Esophagus squamous epithelium (tissue), 5 donors: Measurements from ENCODE around the gene NEUROD2. TPM values are rescaled to one million over a fixed set of nuclear protein-coding genes. Genes with fewer than 3 reads are reported as not detected.
A peak's percentile ranks its signal among the peaks of the same experiment; 100 is the strongest.

Experiments used
- DNase-seq: peaks from one replicate; lab custom pipeline; 2025; lab: John Stamatoyannopoulos, UW
- H3K27ac ChIP-seq, 4 donors: fragments of 200-600 bp; sonication (generic); one replicate each; pipeline ENCODE4 v1.5.1; 2016 to 2019; ENCODE audit warnings: mild to moderate bottlenecking in 1 of 4
- H3K27me3 ChIP-seq, 4 donors: fragments of 200-600 bp; sonication (generic); 1 replicate in 3 of 4; 2 replicates in 1 of 4; pipeline versions ENCODE4 v1.5.1 to v1.6.0; 2017 to 2021; ENCODE audit warnings: antibody characterized with exemption in 1 of 4
- H3K36me3 ChIP-seq, 3 donors: fragments of 200-600 bp; sonication (generic); one replicate each; pipeline ENCODE4 v1.5.1; 2016 to 2019
- H3K4me1 ChIP-seq, 3 donors: fragments of 200-600 bp; sonication (generic); one replicate each; pipeline ENCODE4 v1.5.1; 2017 to 2019
- H3K4me3 ChIP-seq, 4 donors: fragments of 200-600 bp; sonication (generic); 1 replicate in 3 of 4; 2 replicates in 1 of 4; pipeline ENCODE4 v1.5.1; 2016 to 2019; ENCODE audit warnings: mild to moderate bottlenecking in 2 of 4, moderate library complexity in 1 of 4
- H3K9me3 ChIP-seq, 3 donors: fragments of 200-600 bp; sonication (generic); one replicate each; pipeline ENCODE4 v1.5.1; 2016 to 2019
- POLR2A ChIP-seq, 4 donors: fragments of 450-650 bp; IDR thresholded peaks; one replicate each; pipeline ENCODE4 v1.6.1; 2017; ENCODE audit warnings: antibody characterized with exemption in 4 of 4, mild to moderate bottlenecking in 4 of 4, moderate library complexity in 3 of 4
- WGBS, 2 donors: methylation state at CpG; one replicate each; pipeline ENCODE4 v1.1.5; 2018; 5-methylcytosine and 5-hydroxymethylcytosine counted together
- intact Hi-C: fragments of 100-400 bp; cut with DNase I; formaldehyde crosslinking; loops from one replicate; pipeline ENCODE4 v1.15.0; 2022
- total RNA-seq, 4 donors: library from RNA; depleted of rRNA; stranded (reverse); fragments of >200 nt; gene quantifications; one replicate each; pipeline ENCODE4 v1.1.0, GENCODE V29; 2016
- TF ChIP-seq, protein P1 (sequence below), 6 experiments: fragments of 450-650 bp in 4 of 6; fragments of 200-600 bp in 2 of 6; sonication (generic) in 2 of 6; IDR thresholded peaks; one replicate each; pipeline ENCODE4 v1.5.1; 2016 to 2019; ENCODE audit warnings: antibody characterized with exemption in 6 of 6, mild to moderate bottlenecking in 4 of 6, moderate library complexity in 4 of 6
- donor health status: DM: yes; HTN: yes; CAD: no.

NEUROD2 gene
- total RNA-seq, 4 donors from 2014 or later, result not detected

DNA sequence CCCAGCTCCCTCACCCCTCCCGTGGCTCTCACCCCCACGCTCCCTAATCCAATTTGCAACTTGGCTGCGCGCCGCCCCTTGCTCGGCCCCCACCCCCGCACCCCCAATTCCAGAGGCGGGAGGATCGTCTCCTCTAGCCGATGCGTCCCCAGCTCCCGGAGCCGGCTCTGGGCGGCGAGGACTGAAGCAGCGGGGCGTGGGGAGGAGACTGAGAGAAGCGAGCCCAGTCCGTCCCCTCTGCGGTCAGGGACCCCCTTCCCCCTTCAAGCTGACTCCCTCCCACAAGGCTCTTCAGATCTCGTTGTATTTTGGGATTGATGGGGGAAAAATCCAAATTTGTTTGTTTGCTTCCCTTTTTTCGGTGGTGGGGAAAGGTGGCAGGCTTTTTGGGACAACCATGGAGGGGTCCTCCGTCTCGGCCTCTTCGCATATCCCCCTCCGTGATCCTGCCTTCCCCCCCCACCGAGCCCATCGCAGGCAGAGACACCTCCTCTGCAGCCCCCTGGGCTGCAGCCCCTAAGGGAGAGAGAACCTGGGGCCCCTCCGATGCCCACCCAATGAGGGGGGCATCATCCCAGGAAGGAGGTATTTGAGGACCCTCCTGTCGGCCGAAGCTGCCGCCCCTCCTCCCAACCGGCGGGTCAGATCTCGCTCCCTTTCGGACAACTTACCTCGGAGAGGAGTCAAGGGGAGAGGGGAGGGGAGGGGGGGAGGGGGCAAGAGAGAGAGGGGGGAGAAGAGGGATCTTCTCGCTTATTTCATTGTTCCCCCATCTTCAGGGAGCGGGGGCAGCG lies 466 bp downstream of the NEUROD2 start:
- Histone ChIP-seq H3K9me3 (no peaks in the 10 kb centered on the region), H3K4me3 (peak overlapping the region in 2 of 4 donors; percentile 24 to 52), H3K4me1 (peaks cover 28 to 55% (median 34%) of the 10 kb centered on the region in 3 donors), H3K27me3 (peaks cover 38 to 100% (median 52%) of the 10 kb centered on the region in 4 donors), H3K27ac (no peak overlapping the region), H3K36me3 (no peaks in the 10 kb centered on the region)
- no peak for TF ChIP-seq POLR2A (IDR thresholded peaks at IDR 0.05)
- TF ChIP-seq, protein P1, sequence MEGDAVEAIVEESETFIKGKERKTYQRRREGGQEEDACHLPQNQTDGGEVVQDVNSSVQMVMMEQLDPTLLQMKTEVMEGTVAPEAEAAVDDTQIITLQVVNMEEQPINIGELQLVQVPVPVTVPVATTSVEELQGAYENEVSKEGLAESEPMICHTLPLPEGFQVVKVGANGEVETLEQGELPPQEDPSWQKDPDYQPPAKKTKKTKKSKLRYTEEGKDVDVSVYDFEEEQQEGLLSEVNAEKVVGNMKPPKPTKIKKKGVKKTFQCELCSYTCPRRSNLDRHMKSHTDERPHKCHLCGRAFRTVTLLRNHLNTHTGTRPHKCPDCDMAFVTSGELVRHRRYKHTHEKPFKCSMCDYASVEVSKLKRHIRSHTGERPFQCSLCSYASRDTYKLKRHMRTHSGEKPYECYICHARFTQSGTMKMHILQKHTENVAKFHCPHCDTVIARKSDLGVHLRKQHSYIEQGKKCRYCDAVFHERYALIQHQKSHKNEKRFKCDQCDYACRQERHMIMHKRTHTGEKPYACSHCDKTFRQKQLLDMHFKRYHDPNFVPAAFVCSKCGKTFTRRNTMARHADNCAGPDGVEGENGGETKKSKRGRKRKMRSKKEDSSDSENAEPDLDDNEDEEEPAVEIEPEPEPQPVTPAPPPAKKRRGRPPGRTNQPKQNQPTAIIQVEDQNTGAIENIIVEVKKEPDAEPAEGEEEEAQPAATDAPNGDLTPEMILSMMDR (IDR thresholded peaks at IDR 0.05), result no peak
- no peak for DNase-seq
- 0 to 4% methylated on average over 2 to 5 of the region's 40 CpGs for WGBS, 2 donors
- intact Hi-C loops, result no loop called here

DNA sequence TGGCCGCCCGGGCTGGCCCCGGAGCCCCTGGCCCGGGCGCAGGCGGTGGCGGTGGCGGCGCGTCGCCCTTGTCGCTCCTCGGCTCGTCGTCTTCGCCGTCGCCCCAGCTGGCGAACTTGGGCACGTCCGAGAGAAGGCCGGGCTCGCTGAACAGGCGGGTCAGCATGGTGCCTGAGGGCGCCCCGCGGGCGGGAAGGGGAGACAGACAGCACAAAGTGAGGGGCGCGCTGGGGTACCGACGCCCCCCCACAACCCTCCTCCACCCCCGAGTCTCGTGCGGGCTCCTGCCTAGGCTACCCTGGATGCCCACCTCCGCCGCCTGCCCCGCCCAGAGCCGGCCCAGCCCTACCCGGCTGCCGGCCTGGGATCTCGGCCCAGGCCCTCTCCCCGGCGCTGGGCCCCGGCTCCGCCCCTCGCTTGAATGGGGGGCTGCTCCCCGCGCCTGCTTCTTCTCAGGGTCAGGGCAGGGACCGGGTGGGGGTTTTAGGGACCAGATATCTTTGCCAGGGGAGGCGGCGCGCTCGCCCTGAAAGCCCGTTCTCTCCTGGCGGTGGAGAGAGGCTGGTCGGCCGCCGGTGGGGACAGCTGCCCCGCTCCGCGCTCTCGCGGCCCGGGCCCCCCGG lies 1.2 kb downstream of the NEUROD2 start:
- no peaks in the 10 kb centered on the region for H3K9me3 ChIP-seq
- H3K36me3 ChIP-seq, result no peaks in the 10 kb centered on the region
- no peak for DNase-seq
- H3K27ac ChIP-seq, result no peak overlapping the region
- peaks cover 38 to 100% (median 55%) of the 10 kb centered on the region in 4 donors for H3K27me3 ChIP-seq
- peaks cover 28 to 55% (median 34%) of the 10 kb centered on the region in 3 donors for H3K4me1 ChIP-seq
- intact Hi-C loops, result no loop called here
- TF ChIP-seq, protein P1 (IDR thresholded peaks at IDR 0.05), result no peak
- TF ChIP-seq POLR2A (IDR thresholded peaks at IDR 0.05), result no peak
- H3K4me3 ChIP-seq, result peak overlapping the region in 2 of 4 donors; percentile 24 to 52
- no CpG with 5 or more reads among the region's 66 CpGs for WGBS, 2 donors

DNA sequence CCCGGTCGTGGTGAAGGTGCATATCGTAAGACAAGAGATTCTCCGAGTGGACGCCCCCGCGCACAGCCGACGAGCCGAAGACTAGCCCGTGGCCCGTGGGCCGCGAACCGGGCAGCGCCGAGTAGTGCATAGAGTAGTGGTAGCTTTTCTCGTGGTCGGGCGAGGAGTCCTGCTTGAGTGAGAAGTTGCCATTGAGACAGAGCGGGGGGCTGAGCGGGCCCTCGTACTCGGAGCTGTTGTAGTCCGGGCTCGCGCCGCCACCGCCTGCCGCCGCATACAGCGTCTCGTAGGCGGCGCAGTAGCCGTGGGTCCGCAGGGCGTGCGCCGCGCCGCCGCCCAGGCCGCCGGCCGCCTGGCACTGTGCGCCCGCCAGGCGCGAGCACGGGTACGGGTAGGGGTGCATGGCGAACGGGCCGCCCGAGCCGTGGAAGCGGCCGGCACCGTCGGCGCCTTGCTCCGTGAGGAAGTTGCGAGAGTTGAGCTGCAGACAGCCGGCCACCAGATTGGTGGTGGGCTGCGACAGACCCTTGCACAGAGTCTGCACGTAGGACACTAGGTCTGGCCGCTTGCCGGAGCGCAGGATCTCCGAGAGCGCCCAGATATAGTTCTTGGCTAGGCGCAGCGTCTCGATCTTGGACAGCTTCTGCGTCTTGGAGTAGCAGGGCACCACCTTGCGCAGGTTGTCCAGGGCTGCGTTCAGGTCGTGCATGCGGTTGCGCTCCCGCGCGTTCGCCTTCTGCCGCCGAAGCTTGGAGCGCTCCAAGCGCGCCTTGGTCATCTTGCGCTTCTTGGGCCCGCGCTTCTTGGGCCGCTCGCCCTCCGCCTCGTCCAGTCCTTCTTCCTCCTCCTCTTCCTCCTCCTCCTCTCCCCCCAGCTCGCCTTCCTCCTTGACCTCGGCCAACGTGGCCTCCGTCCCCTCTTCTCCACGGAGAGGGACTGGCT lies 2.0 kb downstream of the NEUROD2 start:
- Histone ChIP-seq H3K4me3 (peak overlapping the region in 2 of 4 donors; percentile 24 to 52), H3K27ac (no peak overlapping the region), H3K36me3 (no peaks in the 10 kb centered on the region), H3K4me1 (peaks cover 28 to 55% (median 34%) of the 10 kb centered on the region in 3 donors), H3K27me3 (peaks cover 38 to 100% (median 61%) of the 10 kb centered on the region in 4 donors), H3K9me3 (no peaks in the 10 kb centered on the region)
- intact Hi-C loops, result no loop called here
- WGBS, 2 donors, result 6% methylated on average over 25 to 40 of the region's 102 CpGs
- TF ChIP-seq, protein P1 (IDR thresholded peaks at IDR 0.05), result no peak
- no peak for TF ChIP-seq POLR2A (IDR thresholded peaks at IDR 0.05)
- DNase-seq, result no peak

DNA sequence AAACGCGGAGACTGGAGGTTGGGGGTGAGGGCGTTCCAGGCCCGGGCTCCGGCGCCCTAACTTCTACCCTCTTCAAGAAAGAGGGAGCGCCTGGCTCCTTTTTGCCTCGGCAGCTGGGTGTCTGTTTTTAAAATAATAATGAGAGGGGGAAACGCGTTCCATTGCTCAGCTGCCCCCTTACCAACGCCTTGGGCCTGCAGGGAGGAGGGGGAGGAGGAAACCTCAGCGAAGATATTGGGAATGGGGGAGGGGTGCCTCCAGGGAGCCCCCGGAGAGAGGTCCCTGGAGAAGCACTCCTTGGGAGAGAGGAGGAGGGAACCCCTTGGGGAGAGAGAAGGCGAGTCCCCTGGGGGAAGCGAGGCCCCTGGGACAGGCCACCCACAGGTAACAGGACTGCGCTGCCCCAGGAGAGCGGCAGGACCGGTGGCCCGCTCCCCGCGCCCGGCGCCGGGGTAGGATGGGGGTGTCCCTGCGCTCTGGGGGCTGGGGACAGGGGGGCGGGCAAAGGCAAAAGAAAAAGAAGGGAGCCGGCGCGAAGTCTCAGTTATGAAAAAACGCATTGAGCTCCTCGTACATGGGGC lies 2.7 kb downstream of the NEUROD2 start:
- Histone ChIP-seq H3K9me3 (no peaks in the 10 kb centered on the region), H3K36me3 (no peaks in the 10 kb centered on the region), H3K27me3 (peaks cover 42 to 100% (median 69%) of the 10 kb centered on the region in 4 donors), H3K27ac (no peak overlapping the region), H3K4me3 (peak overlapping the region in 1 of 4 donors; percentile 52), H3K4me1 (peaks cover 28 to 57% (median 34%) of the 10 kb centered on the region in 3 donors)
- intact Hi-C loops, result no loop called here
- 0 to 10% methylated on average over 8 to 19 of the region's 31 CpGs for WGBS, 2 donors
- DNase-seq, result no peak
- TF ChIP-seq, protein P1 (IDR thresholded peaks at IDR 0.05), result no peak
- TF ChIP-seq POLR2A (IDR thresholded peaks at IDR 0.05), result no peak
